AG04449 (cell line): ENCODE data around the gene TPST2.
"Not testable (repeated sequence)": the region's sequence is repeated elsewhere in the genome, so short reads cannot be mapped to it uniquely, and the experiment has no call there.

Experiments used
- CTCF ChIA-PET: fragments of 350-600 bp; formaldehyde crosslinking; extraction: SDS; loops from one replicate; lab custom pipeline; 2021; ENCODE audit warnings: antibody characterized with exemption; lab: Yijun Ruan, JAX
- POLR2A ChIA-PET: fragments of 400-600, 350-600 bp; formaldehyde crosslinking; extraction: SDS; loops from one replicate; lab custom pipeline; 2020; ENCODE audit warnings: antibody characterized with exemption, inconsistent platforms; lab: Yijun Ruan, JAX
- DNase-seq: peaks from one replicate; pipeline ENCODE4 v3.0.0-alpha.2; 2010; ENCODE audit warnings: low read depth, low spot score
- H3K4me3 ChIP-seq: 2 replicates; pipeline ENCODE4 v1.5.1; 2011; ENCODE audit warnings: low read depth, mild to moderate bottlenecking, control low read depth, low read length
- TF ChIP-seq, protein P1 (sequence below): IDR thresholded peaks from one replicate; pipeline ENCODE4 v1.5.1; 2011; ENCODE audit warnings: mild to moderate bottlenecking, moderate library complexity, low read length, control low read depth, inconsistent platforms; ENCODE audit not compliant: insufficient read depth; ENCODE audit errors: missing control alignments

The TPST2 gene

DNA sequence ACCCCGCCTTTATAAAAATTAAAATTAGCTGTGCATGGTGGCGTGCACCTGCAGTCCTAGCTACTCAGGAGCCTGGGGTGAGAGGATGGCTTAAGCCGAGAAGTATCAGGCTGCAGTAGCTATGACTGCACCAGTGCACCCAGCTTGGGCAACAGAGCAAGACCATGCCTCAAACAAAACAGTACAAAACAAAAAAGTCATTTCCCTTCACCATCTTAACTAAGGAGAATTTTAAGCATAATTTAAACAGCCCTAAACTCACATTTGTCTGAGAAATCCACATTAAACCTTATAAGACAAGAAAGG lies 54.4 kb downstream of the TPST2 start:
- DNase-seq = no peak
- POLR2A ChIA-PET = no interaction called here
- TF ChIP-seq, protein P1, sequence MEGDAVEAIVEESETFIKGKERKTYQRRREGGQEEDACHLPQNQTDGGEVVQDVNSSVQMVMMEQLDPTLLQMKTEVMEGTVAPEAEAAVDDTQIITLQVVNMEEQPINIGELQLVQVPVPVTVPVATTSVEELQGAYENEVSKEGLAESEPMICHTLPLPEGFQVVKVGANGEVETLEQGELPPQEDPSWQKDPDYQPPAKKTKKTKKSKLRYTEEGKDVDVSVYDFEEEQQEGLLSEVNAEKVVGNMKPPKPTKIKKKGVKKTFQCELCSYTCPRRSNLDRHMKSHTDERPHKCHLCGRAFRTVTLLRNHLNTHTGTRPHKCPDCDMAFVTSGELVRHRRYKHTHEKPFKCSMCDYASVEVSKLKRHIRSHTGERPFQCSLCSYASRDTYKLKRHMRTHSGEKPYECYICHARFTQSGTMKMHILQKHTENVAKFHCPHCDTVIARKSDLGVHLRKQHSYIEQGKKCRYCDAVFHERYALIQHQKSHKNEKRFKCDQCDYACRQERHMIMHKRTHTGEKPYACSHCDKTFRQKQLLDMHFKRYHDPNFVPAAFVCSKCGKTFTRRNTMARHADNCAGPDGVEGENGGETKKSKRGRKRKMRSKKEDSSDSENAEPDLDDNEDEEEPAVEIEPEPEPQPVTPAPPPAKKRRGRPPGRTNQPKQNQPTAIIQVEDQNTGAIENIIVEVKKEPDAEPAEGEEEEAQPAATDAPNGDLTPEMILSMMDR = no peak
- CTCF ChIA-PET = interaction anchor here (0.7 to 1.8 kb wide), 2 partner anchors 12 to 32 kb away, joined by 3 to 4 read pairs; no protein-coding TSS in a partner anchor
- H3K4me3 ChIP-seq = no peak overlapping the region

GRCh38 chr22:26534874-26535602 lies 54.9 kb downstream of the TPST2 start:
- ChIA-PET POLR2A (no interaction called here), CTCF (interaction anchor here (0.7 to 1.8 kb wide), 2 partner anchors 11 to 32 kb away, joined by 3 to 4 read pairs; no protein-coding TSS in a partner anchor)
- no peak for DNase-seq
- H3K4me3 ChIP-seq = no peak overlapping the region
- TF ChIP-seq, protein P1 = no peak

GRCh38 chr22:26534171-26534855 lies 55.6 kb downstream of the TPST2 start:
- no peak overlapping the region for H3K4me3 ChIP-seq
- ChIA-PET POLR2A (no interaction called here), CTCF (no interaction called here)
- DNase-seq = no peak
- TF ChIP-seq, protein P1 = no peak

DNA sequence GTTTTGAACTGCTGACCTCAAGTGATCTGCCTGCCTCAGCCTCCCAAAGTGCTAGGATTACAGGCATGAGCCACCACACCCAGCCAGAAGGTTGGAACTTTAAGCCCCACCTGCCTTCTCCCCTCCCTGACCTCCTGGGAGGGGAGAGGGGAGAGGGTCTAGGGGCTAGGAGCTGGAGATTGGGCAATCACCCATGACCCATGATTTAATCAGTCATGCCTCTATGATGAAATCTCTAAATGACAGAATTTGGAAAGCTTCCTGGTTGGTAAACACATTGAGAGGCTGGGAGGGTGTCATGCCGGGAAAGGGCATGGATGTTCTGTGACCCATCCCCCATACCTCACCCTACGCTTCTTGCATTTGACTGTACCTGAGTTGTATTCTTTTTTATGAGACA lies 60.6 kb downstream of the TPST2 start:
- POLR2A ChIA-PET = no interaction called here
- TF ChIP-seq, protein P1 = no peak
- DNase-seq = no peak
- H3K4me3 ChIP-seq = no peak overlapping the region
- CTCF ChIA-PET = interaction anchor here (0.8 to 1.4 kb wide), 2 partner anchors 114 to 136 kb away, joined by 3 to 5 read pairs; no protein-coding TSS in a partner anchor

- H3K4me3 ChIP-seq, CTCF ChIA-PET, DNase-seq, POLR2A ChIA-PET: not testable (repeated sequence)
Observed at GRCh38 chr22:26528518-26528917, 61.4 kb downstream of the TPST2 start.

DNA sequence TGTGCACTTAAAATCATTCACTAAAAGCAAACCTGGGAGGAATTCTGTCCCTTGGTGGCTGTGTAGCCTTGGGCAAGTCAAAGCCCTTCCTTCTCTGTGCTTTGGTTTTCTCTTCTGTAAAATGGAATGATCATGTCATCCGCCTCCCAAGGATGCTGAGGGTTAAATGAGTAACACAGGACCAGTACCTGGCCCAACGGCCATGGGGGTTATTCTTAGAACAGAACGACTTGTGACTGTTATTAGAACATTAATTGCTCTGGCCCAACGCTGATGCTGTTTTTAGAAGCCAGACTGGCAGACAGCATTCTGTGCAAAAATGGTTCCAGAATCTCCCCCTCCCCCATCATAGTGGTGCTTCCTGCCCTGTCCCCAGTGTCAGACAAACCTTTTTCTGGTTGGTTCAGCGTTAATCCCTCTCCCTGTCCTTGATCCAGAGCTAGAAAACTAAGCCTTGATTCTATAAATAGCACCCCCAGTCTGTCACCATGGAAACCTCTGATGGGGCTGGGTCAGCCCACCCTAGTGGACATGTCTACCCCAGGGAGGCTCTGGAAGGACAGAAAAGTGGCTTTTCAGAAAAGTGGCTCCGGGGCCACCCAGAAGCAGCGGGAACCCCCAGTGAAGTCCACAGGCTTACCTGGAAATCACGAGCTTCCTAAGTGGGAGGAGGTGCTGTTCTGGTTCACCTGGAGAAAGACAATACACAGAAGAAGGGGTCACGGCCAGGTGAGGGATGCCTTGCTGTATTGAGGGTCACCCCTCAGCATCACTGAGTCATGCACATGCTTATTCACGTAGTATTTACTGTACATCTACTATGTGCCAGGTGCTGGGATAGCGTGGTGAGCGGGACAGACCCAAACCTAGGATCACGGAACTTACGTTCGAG lies 62.1 kb downstream of the TPST2 start:
- DNase-seq = no peak
- no peak overlapping the region for H3K4me3 ChIP-seq
- POLR2A ChIA-PET = no interaction called here
- TF ChIP-seq, protein P1 = no peak
- CTCF ChIA-PET = no interaction called here
